GM11168 (cell line): ENCODE measurements around the gene BEND5.

Source experiments
- in situ Hi-C: fragments of 300-500 bp; cut with MboI; formaldehyde crosslinking; loops from one replicate; pipeline ENCODE4 v1.12.0; 2022; ENCODE audit warnings: low sequenced_read_pairs; ENCODE audit not compliant: unreplicated experiment

The BEND5 gene

GRCh38 chr1:48726557-48727215, 50.0 kb downstream of the BEND5 start:
- in situ Hi-C loops, result no loop called here

GRCh38 chr1:48726139-48726538, 50.6 kb downstream of the BEND5 start:
- in situ Hi-C loops, result no loop called here

GRCh38 chr1:48725341-48726046, 51.2 kb downstream of the BEND5 start:
- in situ Hi-C loops, result no loop called here

GRCh38 chr1:48720929-48721328, 55.8 kb downstream of the BEND5 start:
- in situ Hi-C loops, result no loop called here

DNA sequence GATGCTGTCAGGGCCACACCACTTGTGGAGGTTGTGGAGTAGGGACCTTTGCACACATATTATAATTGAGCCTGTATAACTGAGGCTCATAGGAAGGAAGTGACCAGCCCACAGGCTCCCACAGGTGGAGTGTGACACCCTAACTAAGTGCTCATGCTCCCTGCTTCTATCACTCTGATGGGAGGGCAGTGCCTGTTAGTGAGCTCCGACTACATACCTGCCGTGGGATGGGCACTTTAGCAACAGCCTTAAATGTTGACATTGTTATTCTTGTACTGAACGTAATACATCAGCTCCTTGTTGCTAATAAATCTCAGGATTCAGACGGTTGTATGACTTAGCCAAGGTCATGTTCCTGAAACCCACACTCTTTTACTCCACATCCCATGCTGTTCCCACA, 58.0 kb downstream of the BEND5 start:
- in situ Hi-C loops, result no loop called here

DNA sequence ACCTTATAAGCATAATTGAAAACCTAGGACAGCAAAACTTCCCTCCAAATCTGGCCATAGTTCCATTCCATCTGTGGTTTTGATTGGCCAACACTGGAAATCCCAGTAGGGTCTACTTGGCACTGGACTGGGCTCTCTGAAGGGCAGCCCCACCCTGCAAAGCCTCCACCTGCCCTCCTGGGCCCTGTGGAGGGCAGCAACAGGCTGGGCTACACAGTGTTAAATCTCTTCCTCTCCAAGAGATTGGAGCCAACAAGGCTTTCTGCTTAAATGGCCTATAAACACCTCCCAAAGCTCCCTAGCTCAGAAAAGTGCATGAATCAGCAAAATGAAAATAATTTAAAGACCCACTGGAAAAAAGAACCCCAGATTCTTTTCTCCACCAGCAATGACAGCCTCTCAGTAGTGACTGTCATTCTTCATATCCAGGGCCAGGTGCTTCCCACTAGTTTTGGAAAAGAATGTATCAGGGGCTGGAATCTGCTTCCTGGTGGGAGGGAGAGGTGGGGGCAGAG, 58.5 kb downstream of the BEND5 start:
- in situ Hi-C loops, result no loop called here

GRCh38 chr1:48717082-48717481, 59.6 kb downstream of the BEND5 start:
- in situ Hi-C loops, result no loop called here

DNA sequence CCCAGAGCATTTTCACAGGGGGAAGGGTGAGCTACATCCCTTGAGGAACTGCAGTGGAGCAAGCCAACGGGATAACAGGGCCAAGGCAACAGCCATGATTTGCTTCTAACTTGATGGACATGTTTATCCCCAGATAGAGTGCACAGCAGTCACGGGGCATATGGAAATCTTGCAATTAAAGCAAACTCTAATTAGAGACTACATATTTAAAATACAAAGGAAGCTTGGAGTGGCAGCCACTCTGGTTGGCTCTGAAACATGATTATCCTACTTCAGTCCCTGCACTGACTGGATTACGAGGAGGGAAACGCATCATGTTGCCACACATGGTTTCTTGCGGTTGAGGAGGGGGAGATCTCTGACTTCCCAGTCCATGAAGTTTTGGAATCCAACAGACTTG, 60.8 kb downstream of the BEND5 start:
- in situ Hi-C loops, result no loop called here

GRCh38 chr1:48710915-48711314, 65.8 kb downstream of the BEND5 start:
- in situ Hi-C loops, result no loop called here

GRCh38 chr1:48710318-48710717, 66.4 kb downstream of the BEND5 start:
- in situ Hi-C loops, result no loop called here

- in situ Hi-C loops, result no loop called here
Observed at GRCh38 chr1:48704736-48705135, 72.0 kb downstream of the BEND5 start.

GRCh38 chr1:48701445-48701844, 75.2 kb downstream of the BEND5 start:
- in situ Hi-C loops, result no loop called here

GRCh38 chr1:48697066-48697707, 79.5 kb downstream of the BEND5 start:
- in situ Hi-C loops, result no loop called here

DNA sequence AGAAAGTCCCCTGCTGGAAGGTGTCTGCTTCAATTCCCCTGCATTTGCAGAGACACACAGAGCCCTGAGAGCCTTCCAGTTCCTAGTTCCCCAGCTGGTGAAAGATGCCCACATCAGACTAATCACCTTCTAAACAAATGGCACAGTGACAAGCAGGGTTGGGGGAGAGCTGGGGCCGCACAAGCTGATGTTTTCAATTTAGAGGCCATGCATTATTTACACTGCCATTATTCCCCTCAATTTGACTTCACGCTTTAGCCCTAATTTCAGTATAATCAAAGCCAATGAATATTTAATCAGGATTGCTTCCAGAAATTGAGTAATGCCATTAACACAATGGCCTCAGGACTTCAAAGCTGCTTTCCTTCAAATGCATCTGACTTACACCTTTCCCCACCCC, 81.5 kb downstream of the BEND5 start:
- in situ Hi-C loops, result no loop called here

DNA sequence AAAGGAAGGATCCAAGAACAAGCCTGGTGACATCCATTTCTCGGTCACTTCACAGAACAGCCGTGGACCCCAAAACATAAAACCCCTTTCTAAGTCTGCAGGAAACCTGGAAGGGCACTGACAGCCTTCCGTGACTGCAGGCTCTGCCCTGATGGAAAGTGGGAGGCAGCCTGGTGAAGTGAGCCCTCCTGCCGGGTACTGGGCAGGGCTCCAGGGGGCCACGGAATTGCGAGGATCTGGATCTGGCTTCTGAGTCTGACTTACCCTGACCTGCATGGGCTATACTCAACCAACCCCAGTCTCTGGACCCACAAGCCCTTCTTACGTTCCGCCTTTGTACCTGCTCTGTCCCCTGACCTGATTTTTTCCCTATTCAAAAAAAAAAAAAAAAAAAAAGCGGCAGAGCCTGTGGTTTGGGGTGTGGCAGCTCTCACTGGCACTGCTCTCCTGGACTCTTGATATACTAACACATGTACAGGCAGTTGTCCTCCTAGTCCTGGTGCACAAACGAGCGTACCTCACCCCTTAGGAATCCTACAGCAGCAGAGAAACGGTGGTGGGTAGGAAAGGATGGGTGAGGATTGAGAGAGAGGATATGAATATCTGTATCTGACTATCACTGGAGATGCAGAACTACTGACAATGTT, 82.9 kb downstream of the BEND5 start:
- in situ Hi-C loops, result no loop called here

DNA sequence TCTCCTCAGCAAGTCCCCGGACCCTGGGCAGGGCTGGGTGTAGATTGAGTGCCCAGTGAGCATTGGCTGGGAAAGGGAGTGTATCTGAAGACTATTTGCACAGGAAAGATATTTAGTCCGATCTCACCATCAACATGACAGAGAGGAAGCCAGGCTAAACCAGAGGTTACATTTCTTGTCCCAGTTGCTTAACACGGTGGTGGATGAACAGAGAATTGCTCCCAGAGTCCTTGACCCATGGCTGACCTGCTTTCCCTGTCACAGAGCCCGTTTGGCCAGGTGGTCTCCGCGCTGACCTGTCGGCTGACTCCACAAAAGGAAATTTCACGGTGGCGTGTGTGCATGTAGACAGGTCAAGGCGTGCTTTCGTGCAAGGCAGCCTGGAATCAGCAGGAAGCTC, 83.5 kb downstream of the BEND5 start:
- in situ Hi-C loops, result no loop called here

DNA sequence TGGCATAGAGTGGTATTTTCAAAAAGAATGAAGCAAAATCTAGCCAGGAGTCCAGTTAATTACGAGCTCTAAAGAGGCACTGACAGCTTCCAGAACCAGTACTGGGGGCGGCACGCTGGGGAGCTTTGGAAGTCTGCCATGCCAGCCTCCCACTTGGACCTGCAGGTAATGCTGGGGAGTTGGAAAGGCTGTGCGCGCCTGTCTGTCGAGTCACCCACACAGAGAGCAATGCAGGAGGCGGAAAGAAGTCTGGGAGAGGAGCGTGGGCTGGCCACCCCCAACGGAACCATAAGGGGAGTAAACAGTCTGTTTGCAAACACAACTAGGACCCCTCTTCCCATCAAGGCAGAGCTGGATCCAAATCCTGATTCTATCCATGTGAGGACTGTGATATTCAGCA, 84.5 kb downstream of the BEND5 start:
- in situ Hi-C loops, result no loop called here

DNA sequence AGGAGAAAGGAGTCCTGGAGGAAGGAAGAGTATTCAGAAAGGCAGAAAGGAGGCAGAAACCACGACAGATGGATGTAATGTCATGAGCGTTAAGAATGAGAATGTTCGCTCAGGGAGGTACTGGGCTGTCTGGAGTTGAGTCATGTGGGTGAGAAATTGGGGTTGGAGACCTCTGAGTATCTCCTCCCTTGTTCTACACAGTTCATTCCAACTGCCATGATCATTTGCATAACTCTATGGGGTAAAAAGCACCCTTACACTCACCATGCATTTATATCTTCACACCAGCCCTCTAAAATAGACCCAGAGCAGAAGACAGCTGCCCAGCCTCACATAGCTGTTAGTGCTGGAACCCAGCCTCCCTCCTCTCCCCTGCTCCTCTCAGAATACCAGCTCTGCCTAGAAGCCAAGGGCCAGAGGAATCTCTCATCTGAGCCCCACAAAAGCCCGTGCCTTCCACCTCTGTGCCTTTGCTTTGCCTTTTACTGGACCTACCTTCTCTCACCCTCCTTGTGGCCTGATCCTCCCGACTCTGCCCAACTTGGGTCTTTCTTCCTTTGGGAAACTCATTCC, 85.2 kb downstream of the BEND5 start:
- in situ Hi-C loops, result no loop called here

GRCh38 chr1:48688102-48688760, 88.5 kb downstream of the BEND5 start:
- in situ Hi-C loops, result no loop called here
